Thyroid gland (tissue), 4 donors: ENCODE data around the gene ALDH1B1.

Source experiments
- CTCF ChIP-seq, 6 experiments: fragments of 200-600 bp in 3 of 6; fragments of 450-650 bp in 3 of 6; sonication (generic) in 3 of 6; IDR thresholded peaks; one replicate each; pipeline ENCODE4 v1.5.1; 2016 to 2019; ENCODE audit warnings: antibody characterized with exemption in 6 of 6, mild to moderate bottlenecking in 2 of 6, inconsistent platforms in 1 of 6, moderate library complexity in 1 of 6
- POLR2A ChIP-seq, 2 donors: fragments of 450-650 bp; IDR thresholded peaks; one replicate each; pipeline ENCODE4 v1.6.1; 2017; ENCODE audit warnings: antibody characterized with exemption in 2 of 2, mild to moderate bottlenecking in 2 of 2, moderate library complexity in 1 of 2

- TF ChIP-seq CTCF (IDR thresholded peaks at IDR 0.05) (no peak), POLR2A (IDR thresholded peaks at IDR 0.05) (no peak)
Measured at GRCh38 chr9:38416461-38416860, 24.0 kb downstream of the ALDH1B1 start.
